Left lung (tissue), 10 donors: ENCODE measurements around the gene CASTOR1. TPM values are rescaled to one million over a fixed set of nuclear protein-coding genes. Genes with fewer than 3 reads are reported as not detected.

Experiments
- ATAC-seq: fragments of 200-7000 bp; cut with Tn5 transposase; one replicate; pipeline ENCODE4 v1.9.1; 2020; ENCODE audit warnings: moderate library complexity
- DNase-seq, 4 donors: peaks; one replicate each; pipeline ENCODE4 v3.0.0-alpha.2; 2013 to 2020
- H3K27ac ChIP-seq, 2 donors: fragments of 200-600 bp; sonication (generic) in 1 of 2; one replicate each; pipeline versions ENCODE4 v1.5.0 to v1.8.0; 2020 to 2021
- H3K27me3 ChIP-seq, 2 donors: fragments of 200-600 bp; sonication (generic) in 1 of 2; one replicate each; pipeline versions ENCODE4 v1.5.0 to v1.8.0; 2020 to 2021
- H3K36me3 ChIP-seq, 2 donors: fragments of 200-600 bp; sonication (generic) in 1 of 2; one replicate each; pipeline versions ENCODE4 v1.5.0 to v1.8.0; 2020 to 2021
- H3K4me1 ChIP-seq, 2 donors: fragments of 200-600 bp; one replicate each; pipeline ENCODE4 v1.8.0; 2021
- H3K4me3 ChIP-seq, 2 donors: fragments of 200-600 bp; sonication (generic) in 1 of 2; one replicate each; pipeline versions ENCODE4 v1.5.0 to v1.8.0; 2020 to 2021; ENCODE audit warnings: mild to moderate bottlenecking in 1 of 2
- H3K9me3 ChIP-seq, 2 donors: fragments of 200-600 bp; sonication (generic) in 1 of 2; one replicate each; pipeline versions ENCODE4 v1.5.0 to v1.8.0; 2020 to 2021
- CTCF ChIP-seq, 2 donors: fragments of 200-600 bp; sonication (generic) in 1 of 2; IDR thresholded peaks; one replicate each; pipeline versions ENCODE4 v1.5.0 to v1.8.0; 2021; ENCODE audit warnings: antibody characterized with exemption in 2 of 2
- intact Hi-C, 2 donors: fragments of 100-400 bp; cut with DNase I; formaldehyde crosslinking; loops; one replicate each; pipeline versions ENCODE4 v1.11.2 to v1.14.2; 2022
- polyA plus RNA-seq, 6 donors: library from polyadenylated mRNA; unstranded; fragments of 120-200 nt; gene quantifications; one replicate each; pipeline ENCODE4 v1.2.1, GENCODE V29; 2013; ENCODE audit not compliant: insufficient read length in 6 of 6
- total RNA-seq, 2 donors: library from RNA; stranded (reverse); fragmentation: NEBNext Ultra II Directional; extraction: Animal tissue kit (Norgen Biotek cat#: 25700); gene quantifications; one replicate each; pipeline ENCODE4 v1.2.1, GENCODE V29; 2021
- donor health status: DM: no; HTN: yes; CAD: no.
- donor health status: DM: no; HTN: no; CAD: no.

CASTOR1 gene
- total and polyA plus RNA-seq, 8 donors = 10.7 to 16.7 (median 14.4) TPM

GRCh38 chr22:30243661-30244060 is 45.6 kb downstream of the CASTOR1 start:
- H3K4me3 ChIP-seq = no peak overlapping the region
- peaks cover 8 to 31% of the 10 kb centered on the region in 2 donors for H3K4me1 ChIP-seq
- DNase-seq (peak in 1 of 4 donors; percentile 68), ATAC-seq (no peak)
- no peaks in the 10 kb centered on the region for H3K9me3 ChIP-seq
- no peak overlapping the region for H3K27ac ChIP-seq
- TF ChIP-seq CTCF (IDR thresholded peaks at IDR 0.05) = no peak
- peaks cover 0 to 48% of the 10 kb centered on the region in 2 donors for H3K27me3 ChIP-seq
- no peaks in the 10 kb centered on the region for H3K36me3 ChIP-seq
- intact Hi-C loops = no loop called here

GRCh38 chr22:30241576-30242371 is 47.5 kb downstream of the CASTOR1 start:
- H3K27ac ChIP-seq = peak overlapping the region in 1 of 2 donors; percentile 56
- no peak for TF ChIP-seq CTCF (IDR thresholded peaks at IDR 0.05)
- H3K9me3 ChIP-seq = no peaks in the 10 kb centered on the region
- H3K36me3 ChIP-seq = no peaks in the 10 kb centered on the region
- H3K4me1 ChIP-seq = peaks cover 4 to 13% of the 10 kb centered on the region in 2 donors
- H3K27me3 ChIP-seq = peaks cover 0 to 29% of the 10 kb centered on the region in 2 donors
- intact Hi-C loops = no loop called here
- no peak overlapping the region for H3K4me3 ChIP-seq
- peak; percentile 42 for ATAC-seq
- DNase-seq = peak in 3 of 4 donors; percentile 71 to 90 (median 85)

- Histone ChIP-seq H3K4me1 (peaks cover 3 to 9% of the 10 kb centered on the region in 2 donors), H3K36me3 (no peaks in the 10 kb centered on the region), H3K27me3 (peaks cover 0 to 20% of the 10 kb centered on the region in 2 donors), H3K27ac (peak overlapping the region in 1 of 2 donors; percentile 26), H3K4me3 (no peak overlapping the region), H3K9me3 (no peaks in the 10 kb centered on the region)
- peak in 1 of 4 donors; percentile 68 for DNase-seq
- no peak for ATAC-seq
- no peak for TF ChIP-seq CTCF (IDR thresholded peaks at IDR 0.05)
- intact Hi-C loops = no loop called here
These were observed 48.5 kb downstream of the CASTOR1 start for GRCh38 chr22:30240541-30241417.

- Histone ChIP-seq H3K4me1 (peaks cover 6 to 15% of the 10 kb centered on the region in 2 donors), H3K9me3 (no peaks in the 10 kb centered on the region), H3K4me3 (no peak overlapping the region), H3K27me3 (peaks cover 0 to 9% of the 10 kb centered on the region in 2 donors), H3K36me3 (no peaks in the 10 kb centered on the region), H3K27ac (no peak overlapping the region)
- DNase-seq (peak in 1 of 4 donors; percentile 28), ATAC-seq (no peak)
- intact Hi-C loops = no loop called here
- no peak for TF ChIP-seq CTCF (IDR thresholded peaks at IDR 0.05)
These were observed 49.6 kb downstream of the CASTOR1 start for GRCh38 chr22:30239488-30240405.
